Natural killer cell (primary cell): ENCODE measurements around the gene CEP112. TPM values are rescaled to one million over a fixed set of nuclear protein-coding genes. Genes with fewer than 3 reads are reported as not detected.

Source experiments
- ATAC-seq, 3 donors: fragments of 150-1000 bp in 2 of 3; fragments of 200-7000 bp in 1 of 3; cut with Tn5 transposase; 1 replicate in 1 of 3; 2 replicates in 2 of 3; pipeline ENCODE4 v1.10.0; 2021; ENCODE audit warnings: mild to moderate bottlenecking in 2 of 3, moderate library complexity in 2 of 3
- DNase-seq, 2 donors: peaks; one replicate each; pipeline versions ENCODE4 v3.0.0 to v3.0.0-alpha.2; 2013 to 2021; ENCODE audit warnings: mixed read lengths in 1 of 2
- H3K27ac ChIP-seq: one replicate; pipeline ENCODE4 v1.5.1; 2013; ENCODE audit warnings: mild to moderate bottlenecking, low read length
- H3K27me3 ChIP-seq: one replicate; pipeline ENCODE4 v1.6.1; 2013; ENCODE audit warnings: low read length; ENCODE audit not compliant: control insufficient read depth, insufficient read depth
- H3K36me3 ChIP-seq: one replicate; pipeline ENCODE4 v1.6.1; 2013; ENCODE audit warnings: low read length; ENCODE audit not compliant: control insufficient read depth, insufficient read depth
- H3K4me1 ChIP-seq: one replicate; pipeline ENCODE4 v1.6.1; 2013; ENCODE audit warnings: low read length; ENCODE audit not compliant: control insufficient read depth, insufficient read depth
- H3K4me3 ChIP-seq: one replicate; pipeline ENCODE4 v1.5.1; 2013; ENCODE audit warnings: low read length
- H3K9me3 ChIP-seq: one replicate; pipeline ENCODE4 v1.6.1; 2013; ENCODE audit warnings: low read length; ENCODE audit not compliant: control insufficient read depth, insufficient read depth
- H3K27ac Mint-ChIP-seq, 2 donors: one replicate each; pipeline ENCODE4 v1.8.0; 2022; ENCODE audit warnings: mild to moderate bottlenecking in 2 of 2, mixed read lengths in 2 of 2, moderate library complexity in 1 of 2
- H3K27me3 Mint-ChIP-seq, 2 donors: one replicate each; pipeline ENCODE4 v1.8.0; 2022; ENCODE audit warnings: low read depth in 2 of 2, mixed read lengths in 2 of 2
- H3K36me3 Mint-ChIP-seq: one replicate; pipeline ENCODE4 v1.8.0; 2022; ENCODE audit warnings: mixed read lengths
- H3K4me1 Mint-ChIP-seq, 2 donors: one replicate each; pipeline ENCODE4 v1.8.0; 2022; ENCODE audit warnings: mixed read lengths in 2 of 2
- H3K4me3 Mint-ChIP-seq: one replicate; pipeline ENCODE4 v1.8.0; 2022; ENCODE audit warnings: mild to moderate bottlenecking, moderate library complexity, mixed read lengths
- H3K9me3 Mint-ChIP-seq, 2 donors: one replicate each; pipeline ENCODE4 v1.8.0; 2022; ENCODE audit warnings: mixed read lengths in 2 of 2
- CTCF ChIP-seq: fragments of 200-600 bp; IDR thresholded peaks from one replicate; pipeline ENCODE4 v1.8.0; 2022; ENCODE audit warnings: antibody characterized with exemption
- WGBS: methylation state at CpG from one replicate; pipeline ENCODE4 v1.1.7; 2013; ENCODE audit warnings: missing lambda C conversion rate; ENCODE audit not compliant: insufficient coverage; 5-methylcytosine and 5-hydroxymethylcytosine counted together
- intact Hi-C: fragments of 100-400 bp; cut with micrococcal nuclease; formaldehyde crosslinking; loops from one replicate; pipeline ENCODE4 v1.14.2; 2022
- total RNA-seq, 4 donors: library from RNA; stranded (reverse); fragments of 120-200 nt in 1 of 4; gene quantifications; one replicate each; pipeline versions ENCODE4 v1.2.3 to v1.2.4, GENCODE V29; 2013 to 2022

Gene CEP112
- total RNA-seq, 3 donors from 2014 or later (not counting 1 experiment from before 2014, with no cell fraction given), result 0.60 to 1.1 (median 0.85) TPM

DNA sequence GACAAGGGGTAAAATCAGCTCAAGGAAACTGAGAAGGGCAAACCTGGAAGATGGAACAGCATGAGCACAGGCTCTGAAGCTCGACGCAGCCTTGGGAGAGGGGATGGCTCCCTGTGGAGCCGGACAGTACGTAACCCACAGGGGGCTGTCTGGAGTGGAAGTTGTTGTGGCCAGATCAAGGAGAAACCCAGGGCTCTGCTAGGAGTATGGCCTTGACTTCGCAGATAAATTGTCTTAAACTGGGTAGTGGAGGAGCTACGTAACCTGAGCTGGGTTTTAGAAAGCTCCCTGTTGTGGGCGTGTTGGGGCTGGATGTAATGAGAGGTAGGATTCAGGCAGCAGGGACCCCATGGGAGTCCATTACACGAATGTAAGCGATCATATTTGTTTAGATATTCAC, 605.0 kb downstream of the CEP112 start:
- no peak for ATAC-seq
- Histone ChIP-seq H3K36me3 (no peaks in the 10 kb centered on the region), H3K4me3 (no peak overlapping the region), H3K9me3 (no peaks in the 10 kb centered on the region), H3K27me3 (no peaks in the 10 kb centered on the region), H3K27ac (no peak overlapping the region), H3K4me1 (no peaks in the 10 kb centered on the region)
- no peak overlapping the region for H3K4me3 Mint-ChIP-seq
- no peaks in the 10 kb centered on the region for H3K9me3 Mint-ChIP-seq
- no peaks in the 10 kb centered on the region for H3K36me3 Mint-ChIP-seq
- no peaks in the 10 kb centered on the region for H3K4me1 Mint-ChIP-seq
- H3K27ac Mint-ChIP-seq, result no peak overlapping the region
- DNase-seq, result no peak
- intact Hi-C loops, result no loop called here
- H3K27me3 Mint-ChIP-seq, result peaks cover 0 to 9% of the 10 kb centered on the region in 2 donors
- 86% methylated on average over 8 of the region's 9 CpGs for WGBS
- no peak for TF ChIP-seq CTCF

Other genes with a start within 250 kb of the CEP112 start
- not detected for gene APOH, start 37.3 kb upstream of the CEP112 start, total RNA-seq
- 10 to 100 TPM; 19.6 to 29.0 (median 20.4) TPM for gene PRKCA, start 110.5 kb upstream of the CEP112 start, total RNA-seq